Measurements from ENCODE around the gene OR2W3.

OR2W3 gene

GRCh38 chr1:247906504-247907047, 11.2 kb downstream of the OR2W3 start (continued):
- no peak for TF ChIP-seq KLF17 (tag by site-specific recombination; IDR thresholded peaks at IDR 0.05)
- no peak for TF ChIP-seq HOXD13 (CRISPR knock-in tag; IDR thresholded peaks at IDR 0.05; ENCODE audit: borderline replicate concordance)
- no peak for TF ChIP-seq ZNF530 (tag by site-specific recombination; IDR thresholded peaks at IDR 0.05; ENCODE audit: low read depth)
- TF ChIP-seq ZNF157 (tag by site-specific recombination; IDR thresholded peaks at IDR 0.05): no peak
- no peak for TF ChIP-seq ZNF211 (tag by site-specific recombination; IDR thresholded peaks at IDR 0.05; ENCODE audit: low read depth)
- no peak for TF ChIP-seq ZNF48 (tag by site-specific recombination; IDR thresholded peaks at IDR 0.05)

DNA sequence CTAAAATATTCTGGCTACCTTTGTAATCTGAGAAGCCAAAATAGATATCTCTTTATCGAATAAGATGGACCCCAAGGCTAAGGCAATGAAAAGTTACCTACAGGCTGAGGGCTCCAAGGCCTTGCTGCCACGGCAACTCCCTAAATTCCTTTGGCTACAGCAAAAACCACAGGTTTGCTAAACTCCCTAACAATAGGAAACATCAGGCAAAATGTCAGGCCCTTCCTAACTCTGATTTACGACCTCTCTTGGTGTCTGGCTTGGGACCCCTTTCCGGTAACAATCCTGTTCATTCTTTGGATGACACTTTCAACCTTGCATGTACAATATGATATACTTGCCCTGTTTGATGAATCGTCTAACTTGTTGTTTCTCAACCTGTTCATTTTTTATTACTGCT, 13.4 kb downstream of the OR2W3 start:
- TF ChIP-seq ZNF514 (tag by site-specific recombination; IDR thresholded peaks at IDR 0.05) (no peak), ZNF132 (tag by site-specific recombination; IDR thresholded peaks at IDR 0.05; ENCODE audit: borderline replicate concordance) (no peak), ZBTB7A (tag by site-specific recombination; IDR thresholded peaks at IDR 0.05; ENCODE audit: low read depth) (no peak), ZNF544 (tag by site-specific recombination; IDR thresholded peaks at IDR 0.05) (no peak), BCL6B (tag by site-specific recombination; IDR thresholded peaks at IDR 0.05) (no peak), ZNF2 (tag by site-specific recombination; IDR thresholded peaks at IDR 0.05) (no peak), ZBTB8A (tag by site-specific recombination; IDR thresholded peaks at IDR 0.05) (no peak), MEIS1 (CRISPR knock-in tag; IDR thresholded peaks at IDR 0.05; ENCODE audit: borderline replicate concordance) (no peak), ZBTB49 (tag by site-specific recombination; IDR thresholded peaks at IDR 0.05; ENCODE audit: low read depth) (no peak), ZNF623 (tag by site-specific recombination; IDR thresholded peaks at IDR 0.05) (no peak), ZNF488 (tag by site-specific recombination; IDR thresholded peaks at IDR 0.05) (no peak), KLF10 (tag by site-specific recombination; IDR thresholded peaks at IDR 0.05) (no peak), ZNF354C (tag by site-specific recombination; IDR thresholded peaks at IDR 0.05; ENCODE audit: borderline replicate concordance, low read depth) (no peak), ZNF266 (tag by site-specific recombination; IDR thresholded peaks at IDR 0.05; ENCODE audit: low read depth) (no peak), ZNF324 (tag by site-specific recombination; IDR thresholded peaks at IDR 0.05) (no peak), ZXDB (tag by site-specific recombination; IDR thresholded peaks at IDR 0.05) (no peak), PBX3 (CRISPR knock-in tag; IDR thresholded peaks at IDR 0.05) (no peak), ZNF274 (IDR thresholded peaks at IDR 0.05; ENCODE audit: low read length) (no peak), ZNF274 (tag by site-specific recombination; IDR thresholded peaks at IDR 0.05; ENCODE audit: borderline replicate concordance) (no peak)
- TF ChIP-seq, protein P1, sequence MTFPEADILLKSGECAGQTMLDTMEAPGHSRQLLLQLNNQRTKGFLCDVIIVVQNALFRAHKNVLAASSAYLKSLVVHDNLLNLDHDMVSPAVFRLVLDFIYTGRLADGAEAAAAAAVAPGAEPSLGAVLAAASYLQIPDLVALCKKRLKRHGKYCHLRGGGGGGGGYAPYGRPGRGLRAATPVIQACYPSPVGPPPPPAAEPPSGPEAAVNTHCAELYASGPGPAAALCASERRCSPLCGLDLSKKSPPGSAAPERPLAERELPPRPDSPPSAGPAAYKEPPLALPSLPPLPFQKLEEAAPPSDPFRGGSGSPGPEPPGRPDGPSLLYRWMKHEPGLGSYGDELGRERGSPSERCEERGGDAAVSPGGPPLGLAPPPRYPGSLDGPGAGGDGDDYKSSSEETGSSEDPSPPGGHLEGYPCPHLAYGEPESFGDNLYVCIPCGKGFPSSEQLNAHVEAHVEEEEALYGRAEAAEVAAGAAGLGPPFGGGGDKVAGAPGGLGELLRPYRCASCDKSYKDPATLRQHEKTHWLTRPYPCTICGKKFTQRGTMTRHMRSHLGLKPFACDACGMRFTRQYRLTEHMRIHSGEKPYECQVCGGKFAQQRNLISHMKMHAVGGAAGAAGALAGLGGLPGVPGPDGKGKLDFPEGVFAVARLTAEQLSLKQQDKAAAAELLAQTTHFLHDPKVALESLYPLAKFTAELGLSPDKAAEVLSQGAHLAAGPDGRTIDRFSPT (tag by site-specific recombination; IDR thresholded peaks at IDR 0.05): no peak
- Histone ChIP-seq H3K27ac (ENCODE audit: extremely low read depth, low read depth, low read length) (no peak overlapping the region), H3K9me3 (ENCODE audit: control insufficient read depth, insufficient read depth, low read depth, low read length) (no peaks in the 10 kb centered on the region), H3K36me3 (ENCODE audit: control insufficient read depth in 2 of 2, insufficient read depth in 1 of 2, low read length in 2 of 2) (no peaks in the 10 kb centered on the region), H3K4me1 (ENCODE audit: control insufficient read depth, insufficient read depth, low read length) (no peaks in the 10 kb centered on the region), H3K4me3 (ENCODE audit: low read depth, low read length) (no peak overlapping the region)
- ChIA-PET CTCF (no interaction called here), POLR2A (no interaction called here)

All from HEK293 (cell line).